ENCODE data around the gene FOXP1. TPM values are rescaled to one million over a fixed set of nuclear protein-coding genes. Genes with fewer than 3 reads are reported as not detected.

Gene FOXP1
- total RNA-seq, 3 donors from 2014 or later = 61.9 to 267 (median 146) TPM

DNA sequence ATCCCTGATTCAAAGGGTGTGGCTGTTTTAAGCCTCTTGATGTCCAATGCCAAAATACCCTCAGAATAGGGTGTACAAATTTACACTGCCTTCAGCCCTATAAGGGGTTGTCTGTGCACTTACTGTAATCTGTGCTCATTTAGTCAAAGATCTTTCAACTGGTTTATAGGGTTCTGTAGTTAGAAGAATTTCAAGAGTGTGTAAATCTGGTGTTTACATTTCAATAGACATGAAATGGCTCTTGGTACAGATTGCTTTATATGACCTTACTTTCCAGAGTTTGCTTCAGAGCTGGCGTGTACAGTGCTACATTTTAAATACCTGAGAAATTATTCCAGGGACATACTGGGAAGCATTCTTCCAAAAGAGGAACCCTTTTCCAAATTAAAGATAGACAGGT, 399.3 kb downstream of the FOXP1 start:
- TF ChIP-seq, protein P1, sequence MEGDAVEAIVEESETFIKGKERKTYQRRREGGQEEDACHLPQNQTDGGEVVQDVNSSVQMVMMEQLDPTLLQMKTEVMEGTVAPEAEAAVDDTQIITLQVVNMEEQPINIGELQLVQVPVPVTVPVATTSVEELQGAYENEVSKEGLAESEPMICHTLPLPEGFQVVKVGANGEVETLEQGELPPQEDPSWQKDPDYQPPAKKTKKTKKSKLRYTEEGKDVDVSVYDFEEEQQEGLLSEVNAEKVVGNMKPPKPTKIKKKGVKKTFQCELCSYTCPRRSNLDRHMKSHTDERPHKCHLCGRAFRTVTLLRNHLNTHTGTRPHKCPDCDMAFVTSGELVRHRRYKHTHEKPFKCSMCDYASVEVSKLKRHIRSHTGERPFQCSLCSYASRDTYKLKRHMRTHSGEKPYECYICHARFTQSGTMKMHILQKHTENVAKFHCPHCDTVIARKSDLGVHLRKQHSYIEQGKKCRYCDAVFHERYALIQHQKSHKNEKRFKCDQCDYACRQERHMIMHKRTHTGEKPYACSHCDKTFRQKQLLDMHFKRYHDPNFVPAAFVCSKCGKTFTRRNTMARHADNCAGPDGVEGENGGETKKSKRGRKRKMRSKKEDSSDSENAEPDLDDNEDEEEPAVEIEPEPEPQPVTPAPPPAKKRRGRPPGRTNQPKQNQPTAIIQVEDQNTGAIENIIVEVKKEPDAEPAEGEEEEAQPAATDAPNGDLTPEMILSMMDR (IDR thresholded peaks at IDR 0.05) = no peak
- TF ChIP-seq POLR2A (IDR thresholded peaks at IDR 0.05) (no peak), POLR2AphosphoS5 (IDR thresholded peaks at IDR 0.05) (no peak)
- no peak for DNase-seq (ENCODE audit: low spot score in 2 of 2)

DNA sequence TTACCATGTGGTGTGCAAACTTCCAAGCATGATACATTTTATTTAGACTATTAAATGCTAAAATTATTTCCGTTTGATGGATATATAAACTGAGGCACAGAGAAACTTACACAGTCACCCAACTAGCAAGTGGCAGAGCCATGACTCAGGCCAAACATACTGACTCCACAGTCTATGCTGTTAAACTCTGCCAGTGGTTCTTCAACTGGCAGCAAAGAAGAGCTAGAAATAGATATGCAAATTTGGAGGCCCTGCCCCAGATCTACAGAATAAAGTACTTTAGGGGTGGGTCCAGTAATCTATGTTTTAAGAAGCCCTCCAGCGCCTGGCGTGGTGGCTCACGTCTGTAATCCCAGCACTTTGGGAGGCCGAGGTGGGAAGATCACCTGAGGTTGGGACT, 400.0 kb downstream of the FOXP1 start:
- Histone ChIP-seq H3K4me3 (no peak overlapping the region), H3K4me1 (no peaks in the 10 kb centered on the region), H3K27me3 (no peaks in the 10 kb centered on the region), H3K27ac (no peak overlapping the region), H3K9me3 (no peaks in the 10 kb centered on the region), H3K36me3 (no peaks in the 10 kb centered on the region)
- intact Hi-C loops (cut with DNase I; ENCODE audit: low total_unique reads) = no loop called here
- TF ChIP-seq POLR2A (IDR thresholded peaks at IDR 0.05) = no peak
- no peak for TF ChIP-seq POLR2AphosphoS5 (IDR thresholded peaks at IDR 0.05)
- TF ChIP-seq, protein P1 (IDR thresholded peaks at IDR 0.05) = no peak
- DNase-seq (ENCODE audit: low spot score in 2 of 2) = no peak

More for the DNA sequence above, 399.3 kb downstream of the FOXP1 start:
- no peaks in the 10 kb centered on the region for H3K4me1 ChIP-seq
- no peaks in the 10 kb centered on the region for H3K36me3 ChIP-seq
- intact Hi-C loops (cut with DNase I; ENCODE audit: low total_unique reads) = no loop called here
- H3K27me3 ChIP-seq = no peaks in the 10 kb centered on the region
- no peaks in the 10 kb centered on the region for H3K9me3 ChIP-seq
- H3K27ac ChIP-seq = no peak overlapping the region
- no peak overlapping the region for H3K4me3 ChIP-seq

DNA sequence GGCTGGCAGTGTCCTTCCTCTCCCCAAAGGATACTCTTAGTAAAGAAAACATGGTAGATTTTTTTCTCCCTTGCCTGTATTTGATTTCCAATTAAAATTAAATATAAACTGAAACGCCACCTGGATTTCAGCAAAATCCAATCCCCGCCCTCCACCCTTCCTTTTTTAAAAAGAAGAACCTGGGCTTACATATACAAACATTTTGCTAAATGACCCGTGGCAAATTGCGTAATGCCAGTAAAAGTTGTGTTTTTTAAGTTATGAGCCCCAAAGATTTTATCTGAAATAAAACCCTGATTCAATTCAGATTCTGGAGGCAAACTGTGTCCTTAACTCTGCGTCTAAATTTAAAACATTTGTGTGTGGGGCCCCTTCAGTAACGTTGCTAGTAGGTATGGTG, 403.0 kb downstream of the FOXP1 start:
- H3K27ac ChIP-seq = no peak overlapping the region
- H3K9me3 ChIP-seq = no peaks in the 10 kb centered on the region
- no peaks in the 10 kb centered on the region for H3K27me3 ChIP-seq
- H3K4me3 ChIP-seq = no peak overlapping the region
- H3K36me3 ChIP-seq = no peaks in the 10 kb centered on the region
- DNase-seq (ENCODE audit: low spot score in 2 of 2) = no peak
- no peak for TF ChIP-seq POLR2A (IDR thresholded peaks at IDR 0.05)
- no peak for TF ChIP-seq POLR2AphosphoS5 (IDR thresholded peaks at IDR 0.05)
- TF ChIP-seq, protein P1 (IDR thresholded peaks at IDR 0.05) = no peak
- no peaks in the 10 kb centered on the region for H3K4me1 ChIP-seq
- intact Hi-C loops (cut with DNase I; ENCODE audit: low total_unique reads) = no loop called here

DNA sequence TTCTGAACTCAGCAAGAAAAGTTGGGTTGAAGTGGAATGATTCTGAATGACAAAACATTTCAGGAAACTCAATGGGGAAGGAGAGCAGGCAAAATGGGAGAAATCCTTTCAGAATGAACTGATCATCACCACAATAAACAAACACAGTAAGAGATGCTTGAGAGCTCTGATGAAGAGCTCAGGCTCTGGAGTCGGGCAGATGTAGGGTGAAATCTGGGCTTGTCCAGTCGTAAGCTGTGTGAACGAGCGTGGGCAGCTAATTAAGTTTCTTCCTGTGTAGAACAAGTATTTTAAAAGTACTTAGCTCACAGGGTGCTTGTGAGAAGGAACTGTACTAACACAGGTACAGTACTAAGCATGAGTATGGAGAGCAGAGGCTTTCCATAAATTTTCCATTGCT, 406.2 kb downstream of the FOXP1 start:
- peak overlapping the region in 1 of 2 donors; percentile 28 for H3K27ac ChIP-seq
- TF ChIP-seq POLR2A (IDR thresholded peaks at IDR 0.05) (no peak), POLR2AphosphoS5 (IDR thresholded peaks at IDR 0.05) (no peak)
- TF ChIP-seq, protein P1 (IDR thresholded peaks at IDR 0.05) = no peak
- DNase-seq (ENCODE audit: low spot score in 2 of 2) = no peak
- H3K27me3 ChIP-seq = no peaks in the 10 kb centered on the region
- intact Hi-C loops (cut with DNase I; ENCODE audit: low total_unique reads) = no loop called here
- H3K4me3 ChIP-seq = no peak overlapping the region
- H3K9me3 ChIP-seq = no peaks in the 10 kb centered on the region
- no peaks in the 10 kb centered on the region for H3K36me3 ChIP-seq
- H3K4me1 ChIP-seq = no peaks in the 10 kb centered on the region

DNA sequence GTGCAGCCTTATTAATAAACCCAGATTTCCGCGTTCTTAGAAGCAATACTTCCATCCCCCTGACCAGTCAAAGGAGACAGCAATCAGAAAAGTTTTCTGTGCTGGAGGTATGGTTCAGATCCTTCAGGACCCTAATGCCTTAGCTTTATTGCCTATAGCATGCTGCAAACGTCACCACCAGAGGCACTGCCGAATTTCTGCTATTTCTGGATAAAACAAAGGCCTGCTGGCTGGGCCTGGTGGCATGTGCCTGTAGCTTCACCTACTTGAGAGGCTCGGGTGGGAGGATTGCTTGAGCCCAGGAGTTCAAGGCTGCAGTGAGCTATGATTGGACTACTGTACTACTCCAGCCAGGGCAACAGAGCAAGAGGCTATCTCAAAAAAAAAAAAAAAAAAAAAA, 407.2 kb downstream of the FOXP1 start:
- Histone ChIP-seq H3K4me1 (no peaks in the 10 kb centered on the region), H3K27me3 (no peaks in the 10 kb centered on the region), H3K27ac (no peak overlapping the region), H3K9me3 (no peaks in the 10 kb centered on the region), H3K36me3 (no peaks in the 10 kb centered on the region), H3K4me3 (no peak overlapping the region)
- TF ChIP-seq POLR2A (IDR thresholded peaks at IDR 0.05) = no peak
- TF ChIP-seq, protein P1 (IDR thresholded peaks at IDR 0.05) = no peak
- no peak for TF ChIP-seq POLR2AphosphoS5 (IDR thresholded peaks at IDR 0.05)
- intact Hi-C loops (cut with DNase I; ENCODE audit: low total_unique reads) = no loop called here
- DNase-seq (ENCODE audit: low spot score in 2 of 2) = no peak

All from breast epithelium (tissue), 4 donors.